Endothelial cell of umbilical vein (primary cell): ENCODE data around the gene ZNF544.

Source experiments
- EZH2 ChIP-seq: IDR thresholded peaks from 2 replicates; pipeline ENCODE4 v1.6.1; 2012; ENCODE audit warnings: borderline replicate concordance, low read depth, mild to moderate bottlenecking, moderate library complexity, low read length, inconsistent platforms; ENCODE audit not compliant: severe bottlenecking
- JUN ChIP-seq: IDR thresholded peaks from 2 replicates; pipeline ENCODE4 v1.6.1; 2011; ENCODE audit warnings: borderline replicate concordance, low read depth; ENCODE audit not compliant: insufficient read length, insufficient read depth
- MAX ChIP-seq: IDR thresholded peaks from 2 replicates; pipeline ENCODE4 v1.6.1; 2011; ENCODE audit not compliant: insufficient read depth, insufficient read length
- MYC ChIP-seq: IDR thresholded peaks from one replicate; pipeline ENCODE4 v1.6.1; 2011; ENCODE audit warnings: mild to moderate bottlenecking, low read depth, low read length
- POLR2A ChIP-seq: IDR thresholded peaks from 2 replicates; pipeline ENCODE4 v1.6.1; 2012; ENCODE audit warnings: low read depth, mild to moderate bottlenecking, control low read depth, low read length
- POLR2AphosphoS5 ChIP-seq: IDR thresholded peaks from 2 replicates; pipeline ENCODE4 v1.6.1; 2012; ENCODE audit warnings: low read depth, mild to moderate bottlenecking, control low read depth, low read length, moderate library complexity; ENCODE audit not compliant: insufficient read depth
- TF ChIP-seq, protein P1 (sequence below), 2 donors: IDR thresholded peaks; 1 replicate in 1 of 2; 2 replicates in 1 of 2; pipeline ENCODE4 v1.5.1; 2011; ENCODE audit warnings: low read length in 2 of 2, mild to moderate bottlenecking in 2 of 2, moderate library complexity in 2 of 2, control low read depth in 1 of 2, inconsistent platforms in 1 of 2, low read depth in 1 of 2; ENCODE audit not compliant: insufficient read depth in 1 of 2; ENCODE audit errors: extremely low read depth in 1 of 2

GRCh38 chr19:58217607-58218391 lies 10.9 kb upstream of the ZNF544 start:
- TF ChIP-seq EZH2 (no peak), POLR2AphosphoS5 (no peak), POLR2A (no peak), MAX (no peak), JUN (no peak), MYC (no peak)
- TF ChIP-seq, protein P1, sequence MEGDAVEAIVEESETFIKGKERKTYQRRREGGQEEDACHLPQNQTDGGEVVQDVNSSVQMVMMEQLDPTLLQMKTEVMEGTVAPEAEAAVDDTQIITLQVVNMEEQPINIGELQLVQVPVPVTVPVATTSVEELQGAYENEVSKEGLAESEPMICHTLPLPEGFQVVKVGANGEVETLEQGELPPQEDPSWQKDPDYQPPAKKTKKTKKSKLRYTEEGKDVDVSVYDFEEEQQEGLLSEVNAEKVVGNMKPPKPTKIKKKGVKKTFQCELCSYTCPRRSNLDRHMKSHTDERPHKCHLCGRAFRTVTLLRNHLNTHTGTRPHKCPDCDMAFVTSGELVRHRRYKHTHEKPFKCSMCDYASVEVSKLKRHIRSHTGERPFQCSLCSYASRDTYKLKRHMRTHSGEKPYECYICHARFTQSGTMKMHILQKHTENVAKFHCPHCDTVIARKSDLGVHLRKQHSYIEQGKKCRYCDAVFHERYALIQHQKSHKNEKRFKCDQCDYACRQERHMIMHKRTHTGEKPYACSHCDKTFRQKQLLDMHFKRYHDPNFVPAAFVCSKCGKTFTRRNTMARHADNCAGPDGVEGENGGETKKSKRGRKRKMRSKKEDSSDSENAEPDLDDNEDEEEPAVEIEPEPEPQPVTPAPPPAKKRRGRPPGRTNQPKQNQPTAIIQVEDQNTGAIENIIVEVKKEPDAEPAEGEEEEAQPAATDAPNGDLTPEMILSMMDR (IDR thresholded peaks at IDR 0.05; ENCODE audit: extremely low read depth in 1 of 2, insufficient read depth in 1 of 2, low read depth in 1 of 2, low read length in 2 of 2) = no peak
